ENCODE measurements around the gene TYW3.

DNA sequence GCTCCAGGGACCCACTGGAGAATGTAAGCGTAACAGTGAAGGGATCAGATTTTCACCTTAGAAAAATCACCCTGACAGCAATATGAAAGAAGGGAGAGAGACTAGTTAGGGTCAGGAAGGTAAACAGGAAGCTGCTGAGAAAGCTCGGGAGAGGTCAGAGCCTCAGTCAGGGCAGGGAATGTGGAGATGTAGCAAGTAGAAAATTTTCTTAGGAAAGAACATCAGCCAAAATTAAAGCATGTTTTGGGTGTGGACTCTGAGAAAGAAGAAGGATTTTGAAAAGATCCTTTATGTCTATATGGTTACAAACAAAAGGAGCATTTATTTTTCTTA is 42.6 kb upstream of the TYW3 start:
- TF ChIP-seq POLR2A (IDR thresholded peaks at IDR 0.05; ENCODE audit: low read depth, low read length) (no peak), POLR2AphosphoS5 (IDR thresholded peaks at IDR 0.05; ENCODE audit: low read depth, low read length) (no peak), TAF1 (IDR thresholded peaks at IDR 0.05; ENCODE audit: low read depth, low read length) (no peak), SPI1 (IDR thresholded peaks at IDR 0.05; ENCODE audit: low read depth, low read length) (no peak)
